NCI-H345 (cell line): ENCODE results near the gene CD247.

Experiments
- DNase-seq: peaks from one replicate; lab custom pipeline; 2025; lab: John Stamatoyannopoulos, UW

CD247 gene

GRCh38 chr1:167413328-167413727, 105.0 kb downstream of the CD247 start:
- no peak for DNase-seq

- no peak for DNase-seq
Observed at GRCh38 chr1:167412920-167413319, 105.4 kb downstream of the CD247 start.

GRCh38 chr1:167412072-167412471, 106.3 kb downstream of the CD247 start:
- peak; percentile 3 for DNase-seq

GRCh38 chr1:167409183-167409582, 109.1 kb downstream of the CD247 start:
- no peak for DNase-seq

DNA sequence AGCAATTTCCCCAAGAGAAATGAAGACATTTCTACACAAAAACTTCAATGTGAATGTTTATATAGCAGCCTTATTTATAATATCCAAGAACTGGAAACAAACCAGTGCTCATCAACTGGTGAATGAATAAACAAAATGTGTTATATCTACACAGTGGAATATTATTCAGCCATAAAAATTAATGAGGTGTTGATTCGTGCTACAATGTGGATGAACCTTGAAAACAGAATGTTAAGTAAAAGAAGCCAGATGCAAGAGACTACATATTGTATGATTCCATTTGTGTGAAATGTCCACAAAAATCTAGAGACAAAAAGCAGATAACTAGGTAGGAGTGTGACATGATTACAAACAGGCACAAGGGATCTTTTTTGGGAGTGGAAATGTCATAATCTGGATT, 110.0 kb downstream of the CD247 start:
- DNase-seq, result no peak

- DNase-seq, result no peak
Observed at GRCh38 chr1:167404908-167405307, 113.4 kb downstream of the CD247 start.

DNA sequence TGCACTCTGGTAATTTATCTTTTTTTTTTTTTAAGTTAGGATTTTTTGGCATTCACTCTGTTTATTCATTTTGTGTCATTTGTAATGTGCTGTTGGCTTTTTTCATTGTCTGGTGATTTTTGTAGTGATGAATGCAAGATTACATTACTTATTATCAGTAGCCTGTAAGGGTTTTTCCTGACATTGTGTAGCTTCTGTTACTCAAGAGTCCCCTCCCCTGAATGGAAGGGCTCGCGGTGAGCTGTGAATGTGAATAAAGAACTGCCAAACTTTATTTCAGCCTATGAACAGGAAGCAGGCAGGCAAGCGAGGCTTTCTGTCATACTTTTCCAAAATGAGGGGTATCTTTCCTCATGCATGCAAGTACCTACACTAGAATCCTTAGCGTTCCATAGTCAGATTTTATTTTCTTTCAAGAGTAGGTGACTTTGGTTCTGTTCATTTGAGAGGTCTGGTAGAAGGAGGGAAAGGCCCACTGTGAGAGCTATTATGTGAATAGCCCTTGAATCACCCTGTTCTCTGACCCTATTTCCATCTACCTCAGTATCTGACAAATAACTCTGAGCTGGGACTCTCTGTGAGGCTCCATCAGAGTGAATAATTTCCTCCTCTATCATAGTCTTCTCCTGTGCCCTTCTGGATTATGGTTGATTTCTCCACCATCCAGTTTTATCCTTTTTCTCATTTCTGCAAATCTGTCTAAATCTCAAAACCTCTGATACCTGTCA, 114.0 kb downstream of the CD247 start:
- no peak for DNase-seq

DNA sequence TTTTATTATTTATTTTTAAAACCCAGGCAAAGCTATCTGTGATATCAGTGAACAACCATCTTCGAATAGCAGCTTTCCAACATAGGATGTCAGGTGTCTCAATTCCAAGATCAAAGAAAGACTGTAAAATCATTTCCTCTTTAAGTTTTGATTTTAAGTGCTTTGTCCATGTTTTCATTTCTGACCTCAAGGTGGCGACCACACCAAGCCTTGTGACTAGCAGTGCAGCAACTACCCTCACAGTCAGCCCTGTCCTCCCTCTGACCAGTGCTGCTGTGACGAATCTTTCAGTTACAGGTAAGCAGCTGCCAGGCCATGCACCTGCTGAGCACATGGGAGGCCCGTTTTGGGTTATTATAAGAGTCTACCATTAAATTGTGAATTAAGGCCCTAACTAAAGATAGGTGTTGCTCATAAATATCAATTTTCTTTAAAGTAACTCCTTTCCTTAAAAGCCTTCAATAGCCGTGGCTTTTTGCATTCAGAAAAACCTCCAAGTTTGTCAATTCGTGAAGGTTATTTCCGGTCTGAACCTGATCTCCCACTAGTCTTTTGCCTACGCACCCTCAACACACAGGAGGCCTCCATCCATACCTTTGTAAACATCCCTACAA, 117.0 kb downstream of the CD247 start:
- peak; percentile 9 for DNase-seq

- no peak for DNase-seq
Observed at GRCh38 chr1:167400359-167400953, 117.9 kb downstream of the CD247 start.

GRCh38 chr1:167392200-167392696, 126.1 kb downstream of the CD247 start:
- DNase-seq, result no peak

DNA sequence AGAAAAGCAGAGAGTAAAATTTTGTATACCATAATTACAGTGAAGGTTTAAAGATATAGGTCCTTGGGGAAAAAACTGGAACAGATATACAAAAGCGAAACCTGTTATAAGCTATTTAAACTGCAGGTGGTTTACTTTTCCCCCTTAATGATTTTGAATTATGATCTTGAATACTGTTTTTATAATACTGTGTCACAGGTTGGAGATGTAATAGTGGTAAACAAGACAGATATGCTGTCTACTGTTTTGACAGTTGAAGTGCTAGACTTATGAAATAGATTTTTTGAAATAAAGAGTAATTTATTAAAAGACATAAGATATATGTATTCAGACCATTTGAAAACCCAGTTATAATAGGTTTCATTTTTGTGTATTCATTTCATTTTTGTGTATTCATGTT, 129.4 kb downstream of the CD247 start:
- no peak for DNase-seq

- DNase-seq, result no peak
Observed at GRCh38 chr1:167387251-167387910, 130.9 kb downstream of the CD247 start.
